Islet precursor cell (in vitro differentiated cells): ENCODE measurements around the gene ENTHD1.

ENCODE experiments used
- DNase-seq: peaks from one replicate; pipeline ENCODE4 v3.0.0-alpha.2; 2018

ENTHD1 gene

GRCh38 chr22:39839917-39840510, 53.5 kb downstream of the ENTHD1 start:
- DNase-seq = no peak

DNA sequence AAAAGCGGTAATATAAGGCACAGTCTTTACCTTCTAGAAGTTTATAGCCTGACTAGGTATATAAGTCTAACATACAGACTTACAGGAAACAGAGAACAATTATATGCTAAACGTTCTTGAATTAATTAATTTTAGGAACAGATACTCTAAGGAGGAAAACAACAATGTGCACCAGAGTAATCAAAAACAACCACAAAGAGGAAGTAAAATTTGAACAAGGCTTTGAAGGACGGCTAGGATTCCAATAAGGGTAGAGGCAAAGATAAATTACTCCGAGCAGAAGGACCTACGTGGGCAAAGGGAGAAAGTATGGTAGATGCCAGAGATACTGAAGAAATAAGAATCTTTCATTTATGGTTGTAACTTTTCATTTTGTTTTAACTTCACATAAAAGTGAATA, 54.4 kb downstream of the ENTHD1 start:
- DNase-seq = no peak

GRCh38 chr22:39833610-39834009, 60.0 kb downstream of the ENTHD1 start:
- no peak for DNase-seq

- DNase-seq = no peak
Observed at GRCh38 chr22:39833093-39833492, 60.5 kb downstream of the ENTHD1 start.

DNA sequence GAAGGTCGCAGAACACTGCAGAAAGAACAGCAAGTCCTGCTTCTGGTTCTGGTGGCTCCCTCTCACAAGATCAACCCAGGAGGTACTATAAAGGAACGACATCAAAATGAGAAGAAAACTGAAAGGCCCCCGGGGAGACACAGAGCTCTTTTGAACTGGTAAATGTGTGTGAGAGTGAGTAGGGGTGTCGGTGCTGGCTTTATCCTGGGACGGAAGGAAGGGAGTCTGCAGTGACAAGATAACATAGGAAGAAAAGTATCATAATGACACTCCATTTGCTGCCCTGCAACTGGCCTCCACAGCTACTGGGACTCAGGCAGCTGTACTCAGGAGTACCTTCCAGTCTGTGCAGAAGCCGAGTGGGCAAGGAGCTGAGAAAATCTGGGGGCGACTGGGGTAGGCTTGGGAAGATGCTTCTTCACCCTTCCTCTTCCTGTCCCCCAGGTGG, 60.9 kb downstream of the ENTHD1 start:
- DNase-seq = no peak

DNA sequence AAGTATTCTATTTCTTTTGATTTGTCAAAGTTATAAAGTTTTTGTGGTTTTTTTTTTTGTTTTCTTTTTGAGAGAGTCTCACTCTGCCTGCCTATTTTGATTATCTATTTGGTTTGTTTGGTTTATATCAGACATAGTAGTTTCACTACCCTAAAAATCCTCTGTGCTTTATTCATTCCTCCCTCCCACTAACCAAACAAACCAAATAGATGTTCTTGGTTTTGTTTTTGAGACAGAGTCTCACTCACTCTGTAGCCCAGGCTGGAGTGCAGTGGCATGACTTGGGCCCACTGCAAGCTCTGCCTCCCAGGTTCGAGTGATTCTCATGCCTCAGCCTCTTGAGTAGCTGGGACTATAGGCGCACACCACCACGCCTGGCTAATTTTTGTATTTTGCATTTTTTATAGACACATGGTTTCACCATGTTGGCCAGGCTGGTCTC, 67.9 kb downstream of the ENTHD1 start:
- DNase-seq = no peak

DNA sequence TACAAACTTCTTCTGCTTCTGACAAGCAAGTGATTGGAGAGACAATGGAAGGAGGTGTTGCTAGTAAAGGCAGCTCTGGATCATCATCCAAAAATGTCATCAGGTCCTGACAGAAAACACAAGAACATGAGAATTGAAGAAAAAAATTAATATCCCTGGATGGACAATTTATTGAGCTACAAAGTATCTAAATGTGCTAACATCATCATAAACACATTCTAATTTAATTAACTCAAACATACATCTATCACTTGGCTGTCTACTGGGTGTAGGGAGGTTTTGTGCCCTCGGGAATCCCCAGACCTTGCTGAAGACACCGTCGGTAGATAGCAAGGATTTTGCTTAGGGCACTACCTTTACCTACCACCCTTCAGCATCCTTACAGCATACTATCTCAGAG, 72.6 kb downstream of the ENTHD1 start:
- no peak for DNase-seq

GRCh38 chr22:39820256-39820655, 73.3 kb downstream of the ENTHD1 start:
- no peak for DNase-seq

DNA sequence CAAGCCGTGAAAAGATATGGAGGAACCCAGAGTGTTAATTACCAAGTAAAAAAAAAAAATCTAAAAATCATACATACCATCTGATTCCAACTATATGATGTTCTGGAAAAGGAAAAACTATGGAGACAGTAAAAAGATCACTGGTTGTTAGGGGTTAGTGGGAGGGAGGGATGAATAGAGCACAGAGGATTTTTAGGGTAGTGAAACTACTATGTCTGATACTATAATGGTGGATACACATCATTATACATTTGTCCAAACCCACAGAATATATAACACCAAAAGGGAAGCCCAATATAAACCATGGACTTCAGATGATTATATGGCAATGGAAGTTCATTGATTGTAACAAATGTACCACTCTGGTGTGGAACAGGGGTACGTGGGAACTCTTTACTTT, 74.1 kb downstream of the ENTHD1 start:
- DNase-seq = no peak

DNA sequence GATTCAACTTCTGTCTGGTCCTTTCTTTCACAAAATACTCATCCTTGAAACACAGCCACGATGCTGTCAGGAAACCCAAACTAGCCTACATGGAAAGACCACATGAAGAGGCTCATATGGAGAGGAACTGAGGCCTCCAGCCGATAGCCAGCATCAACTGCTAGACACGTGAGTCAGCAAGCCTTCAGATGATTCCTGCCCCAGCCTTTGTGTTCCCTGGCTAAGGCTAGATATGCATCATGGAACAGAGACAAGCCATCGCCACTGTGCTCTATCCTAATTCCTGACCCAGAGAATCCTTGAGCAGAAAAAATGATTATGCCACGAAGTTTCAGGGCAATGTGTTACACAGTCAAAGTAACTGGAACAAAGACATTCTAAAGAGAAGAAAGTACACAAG, 75.5 kb downstream of the ENTHD1 start:
- DNase-seq = peak; percentile 64

- DNase-seq = no peak
Observed at GRCh38 chr22:39815932-39816331, 77.6 kb downstream of the ENTHD1 start.

DNA sequence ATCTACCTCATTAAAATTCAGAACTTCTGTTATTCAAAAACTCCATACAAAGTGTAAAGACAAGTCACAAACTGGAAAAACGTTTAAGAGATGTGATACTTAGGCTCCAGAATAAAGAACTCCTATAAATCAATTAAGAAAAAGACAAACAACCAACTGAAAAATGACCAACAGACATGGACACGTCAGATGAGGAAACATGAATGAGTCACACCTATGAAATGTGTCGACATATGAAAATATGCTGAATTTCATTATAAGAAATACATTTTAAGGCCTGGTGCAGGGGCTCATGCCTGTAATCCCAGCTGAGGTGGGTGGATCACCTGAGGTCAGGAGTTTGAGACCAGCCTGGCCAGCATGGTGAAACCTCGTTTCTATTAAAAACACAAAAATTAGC, 78.7 kb downstream of the ENTHD1 start:
- no peak for DNase-seq

GRCh38 chr22:39809772-39810557, 83.6 kb downstream of the ENTHD1 start:
- DNase-seq = no peak

- peak; percentile 71 for DNase-seq
Observed at GRCh38 chr22:39808081-39808480, 85.5 kb downstream of the ENTHD1 start.

GRCh38 chr22:39806109-39806508, 87.5 kb downstream of the ENTHD1 start:
- DNase-seq = no peak

DNA sequence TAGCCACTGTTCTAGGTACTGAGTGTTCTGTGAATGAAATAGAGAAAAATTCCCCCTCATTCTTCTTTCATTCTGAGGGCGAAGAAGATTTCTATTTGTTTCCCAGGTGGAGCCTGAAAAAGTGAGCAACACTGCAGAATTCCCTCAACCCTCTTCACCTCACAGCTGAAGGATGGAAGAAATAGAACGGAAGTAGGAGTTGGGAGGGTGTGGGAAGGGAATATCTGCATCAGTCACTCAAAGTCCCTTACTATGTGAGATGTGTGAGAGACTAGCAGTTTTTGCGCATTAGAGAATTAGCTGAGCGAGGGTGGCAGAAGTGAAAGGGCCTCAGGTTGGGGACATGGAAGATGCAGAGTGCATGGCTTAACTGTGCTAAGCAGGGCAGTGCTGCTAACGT, 88.4 kb downstream of the ENTHD1 start:
- no peak for DNase-seq

DNA sequence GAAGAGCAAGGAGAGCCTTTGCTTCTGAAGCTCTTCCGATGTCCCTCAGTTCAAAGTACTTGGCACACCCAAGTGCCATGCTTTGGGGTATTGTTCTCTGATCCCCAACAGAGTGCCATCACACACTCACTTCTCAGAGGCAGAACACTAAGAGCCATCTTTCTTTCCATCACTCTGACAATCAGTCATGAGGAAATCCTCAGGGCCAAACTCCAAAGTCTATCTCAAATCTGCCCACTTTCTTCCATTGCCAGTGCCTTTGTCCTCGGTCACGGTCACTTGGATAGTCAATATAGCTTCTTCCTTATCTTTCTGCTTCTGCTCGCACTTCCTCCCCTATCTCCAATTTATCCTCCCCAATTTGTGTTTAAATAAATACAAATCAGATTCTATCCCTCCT, 90.9 kb downstream of the ENTHD1 start:
- DNase-seq = no peak

- no peak for DNase-seq
Observed at GRCh38 chr22:39800790-39801520, 92.6 kb downstream of the ENTHD1 start.

DNA sequence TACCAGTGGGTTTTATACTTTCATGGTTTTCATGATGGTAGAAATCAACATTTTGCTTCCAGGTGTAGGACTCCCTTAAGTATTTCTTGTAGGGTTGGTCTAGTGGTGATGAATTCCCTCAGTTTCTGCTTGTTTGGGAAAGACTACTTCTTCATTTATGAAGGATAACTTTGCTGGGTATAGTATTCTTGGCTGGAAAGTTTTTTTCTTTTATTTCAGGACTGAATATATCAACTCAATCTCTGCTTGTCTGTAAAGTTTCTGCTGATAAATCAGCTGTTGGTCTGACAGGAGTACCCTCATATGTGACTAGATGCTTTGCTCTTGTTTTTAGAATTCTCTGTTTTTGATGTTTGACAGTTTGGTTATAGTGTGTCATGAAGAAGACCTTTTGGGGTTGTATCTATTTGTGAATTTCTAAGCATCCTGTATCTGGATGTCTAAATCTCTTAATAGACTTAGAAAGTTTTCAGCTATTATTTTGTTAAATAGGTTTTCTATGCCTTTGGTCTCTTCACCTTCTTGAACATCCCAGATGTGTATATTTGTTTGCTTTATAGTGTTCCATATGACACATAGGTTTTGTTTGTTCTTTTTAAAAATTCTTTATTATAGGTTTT, 95.9 kb downstream of the ENTHD1 start:
- no peak for DNase-seq

GRCh38 chr22:39789788-39790187, 103.8 kb downstream of the ENTHD1 start:
- no peak for DNase-seq

- no peak for DNase-seq
Observed at GRCh38 chr22:39785232-39785631, 108.3 kb downstream of the ENTHD1 start.

DNA sequence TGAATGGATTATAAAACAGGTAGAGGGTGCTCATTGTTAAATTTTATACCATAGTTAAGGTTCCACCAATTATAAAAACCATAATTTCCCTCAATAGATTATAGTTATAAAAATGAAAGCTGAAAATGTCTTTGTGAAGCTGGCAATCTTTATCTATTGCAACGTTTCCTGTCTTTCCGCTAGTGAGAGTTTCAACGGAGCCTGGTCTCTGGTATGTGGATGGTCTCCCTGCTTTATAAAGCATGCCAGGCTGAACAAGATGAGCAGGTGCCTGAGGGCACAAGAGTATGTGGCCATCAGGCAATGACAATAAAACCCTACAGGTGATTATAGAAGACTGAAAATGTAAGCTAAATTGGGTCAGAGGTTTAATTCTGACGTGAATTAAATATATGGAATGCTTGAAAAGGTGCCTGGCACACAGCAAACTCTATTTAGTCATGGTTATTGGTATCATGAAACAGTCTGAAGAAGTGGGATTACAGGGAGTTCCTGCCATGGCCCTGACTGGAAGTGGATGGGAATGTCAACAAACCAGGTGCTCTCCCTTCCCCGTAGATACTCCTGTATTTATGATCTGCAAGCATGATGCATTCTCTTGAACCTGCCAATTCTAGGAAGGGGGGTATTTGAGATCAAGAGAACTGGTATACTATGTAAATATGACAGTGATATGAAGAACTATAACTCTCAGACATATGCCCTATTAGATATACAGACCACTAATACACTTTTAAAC, 115.7 kb downstream of the ENTHD1 start:
- no peak for DNase-seq
